ENCODE results near the gene RTKN2.

The RTKN2 gene

DNA sequence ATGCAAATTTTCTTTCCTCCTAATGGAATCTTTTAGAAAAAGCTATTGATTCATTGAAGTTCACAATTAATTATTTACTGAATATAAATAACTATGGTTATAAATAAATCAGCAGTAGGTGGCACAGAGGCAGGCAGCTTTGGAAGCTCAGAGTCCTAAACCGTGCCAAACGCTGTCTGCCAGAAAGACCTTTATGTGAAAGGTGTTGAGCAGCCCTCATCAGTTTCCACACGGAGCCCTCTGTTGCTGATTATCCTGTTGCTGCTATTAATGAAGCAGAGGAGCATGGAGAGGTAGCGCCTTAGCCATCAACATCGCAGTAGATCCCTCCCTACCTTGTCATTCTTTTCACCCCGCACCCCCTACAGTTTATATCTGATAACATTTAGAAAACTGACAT, 51.0 kb downstream of the RTKN2 start:
- DNase-seq, result no peak

DNA sequence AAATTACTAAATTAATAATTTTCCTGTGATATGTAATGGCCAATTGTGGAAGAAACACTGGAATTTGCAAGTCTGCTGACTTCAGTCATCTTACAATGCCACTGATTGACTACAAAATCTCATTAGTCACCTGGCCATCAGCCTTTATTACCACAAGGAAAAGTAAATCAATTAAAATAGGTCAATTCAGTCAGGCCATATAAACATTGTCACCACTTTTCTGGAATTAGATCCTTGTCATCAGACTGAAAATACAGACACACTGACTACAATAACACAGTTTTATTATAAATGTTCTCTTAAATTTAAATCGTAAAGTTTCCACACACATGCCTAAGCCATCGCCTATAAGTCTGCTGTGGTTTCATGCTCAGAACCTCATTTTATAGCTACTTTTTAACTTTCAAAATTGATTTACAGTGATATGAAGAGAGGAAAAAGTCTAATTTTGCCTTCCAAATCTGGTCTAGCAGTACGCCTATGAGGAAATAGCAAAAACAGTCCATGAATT, 54.2 kb downstream of the RTKN2 start:
- DNase-seq, result no peak

DNA sequence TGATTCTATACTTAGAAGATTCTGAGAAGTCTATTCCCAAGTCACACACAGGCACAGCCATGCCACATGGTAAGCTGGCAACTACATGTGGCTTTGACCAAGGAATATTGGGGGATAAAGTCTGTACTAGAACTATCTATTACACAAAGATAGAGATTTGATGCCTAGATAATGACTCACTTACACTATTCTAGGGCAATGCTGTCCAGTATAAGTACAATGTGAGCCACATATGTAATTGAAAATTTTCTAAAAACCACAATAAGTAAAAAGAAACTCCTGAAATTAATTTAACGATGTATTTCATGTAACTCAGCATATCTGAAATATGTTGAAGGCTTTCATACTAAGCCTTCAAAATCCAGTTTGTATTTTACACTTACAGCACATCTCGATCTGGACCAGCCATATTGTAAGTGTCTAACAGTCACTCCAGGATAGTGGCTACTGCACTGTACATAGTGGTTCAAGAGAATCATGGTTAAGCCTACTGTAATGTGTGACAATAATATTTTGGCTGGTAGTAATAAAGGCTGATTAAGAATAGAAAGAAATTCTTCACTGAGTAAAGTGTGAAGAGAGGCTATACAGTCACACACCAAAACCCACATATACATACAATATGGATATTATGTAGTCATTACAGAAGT, 62.8 kb downstream of the RTKN2 start:
- no peak for DNase-seq

DNA sequence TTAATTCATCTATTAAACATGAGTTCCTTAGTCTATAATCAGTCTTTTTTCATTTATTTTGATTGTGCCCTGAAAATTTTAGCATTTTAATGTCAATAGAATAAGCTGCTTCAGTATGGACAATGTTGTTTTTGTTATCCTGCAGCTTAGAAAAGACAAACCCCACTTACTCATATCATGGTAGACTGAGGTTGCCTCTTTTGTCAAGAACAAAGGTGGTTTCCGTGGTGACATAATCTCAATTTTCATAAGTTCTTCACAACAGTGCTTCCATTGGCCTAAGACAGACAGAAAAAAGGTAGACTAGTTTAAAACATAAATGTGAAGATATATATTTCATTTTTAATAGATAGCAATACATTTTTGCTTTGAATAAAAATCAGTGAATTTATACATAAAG, 69.1 kb downstream of the RTKN2 start:
- DNase-seq, result no peak

DNA sequence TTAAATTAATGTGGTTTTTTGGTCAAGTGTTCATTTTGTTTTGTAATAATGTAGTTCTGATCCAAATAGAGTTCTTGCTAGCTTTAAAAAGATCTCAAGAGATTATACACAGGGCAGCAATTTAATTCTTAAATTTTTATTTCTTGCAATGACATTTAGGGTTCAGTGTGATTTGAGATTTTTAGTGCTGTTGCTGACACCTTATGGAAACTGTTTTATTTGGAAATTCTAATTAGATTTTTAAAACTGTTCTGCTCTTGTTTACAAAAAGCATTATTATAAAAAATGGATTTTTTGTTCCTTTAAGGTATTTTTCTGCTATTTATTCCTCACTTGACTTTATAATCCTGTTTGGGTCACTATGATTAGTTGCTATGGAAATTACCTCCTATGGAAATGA, 72.1 kb downstream of the RTKN2 start:
- DNase-seq, result no peak

DNA sequence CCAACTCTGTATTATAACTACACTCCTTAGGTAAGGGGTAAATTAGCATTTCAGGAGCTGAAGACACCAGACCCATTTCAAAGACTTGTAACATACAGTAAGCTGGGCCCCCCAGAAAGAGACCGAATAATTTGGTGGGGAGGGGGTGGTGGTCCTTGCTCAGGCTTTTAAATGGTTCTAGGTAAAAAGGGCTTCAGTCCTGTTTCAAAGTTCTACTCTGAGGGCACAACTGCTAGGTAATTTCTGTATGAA, 73.0 kb downstream of the RTKN2 start:
- DNase-seq, result no peak

DNA sequence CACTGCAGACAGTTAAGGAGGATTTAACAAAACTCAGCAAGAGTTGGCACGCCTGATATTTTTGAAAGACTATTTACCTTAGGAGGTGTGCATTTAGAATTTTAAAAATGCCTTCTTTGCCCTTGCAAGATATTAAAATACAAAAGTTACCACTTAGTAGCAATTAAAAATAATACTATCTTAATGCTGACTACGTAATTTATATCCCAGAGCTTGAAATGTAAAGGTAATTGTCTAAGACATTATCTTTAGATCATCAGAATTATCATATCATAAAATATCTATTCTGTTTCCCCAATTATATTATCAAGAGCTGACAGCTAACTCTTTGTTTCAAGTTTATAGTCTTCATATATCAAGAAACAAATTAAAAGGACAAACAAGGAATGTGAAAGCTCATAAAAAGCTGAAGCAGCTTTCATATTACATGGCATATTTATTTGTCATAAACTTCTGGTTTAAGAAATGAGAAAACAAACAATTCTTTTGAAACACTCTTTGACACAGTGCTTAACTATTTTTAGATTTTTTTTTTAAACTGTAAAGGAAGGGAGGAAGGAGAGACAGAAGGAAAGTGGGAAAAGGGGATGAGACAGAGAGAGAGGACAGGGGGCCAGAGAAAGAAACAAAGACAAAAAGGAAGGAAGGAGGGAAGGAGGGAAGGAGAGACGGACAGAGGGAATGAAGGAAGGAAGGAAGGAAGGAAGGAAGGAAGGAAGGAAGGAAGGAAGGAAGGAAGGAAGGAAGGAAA, 73.5 kb downstream of the RTKN2 start:
- DNase-seq, result no peak

DNA sequence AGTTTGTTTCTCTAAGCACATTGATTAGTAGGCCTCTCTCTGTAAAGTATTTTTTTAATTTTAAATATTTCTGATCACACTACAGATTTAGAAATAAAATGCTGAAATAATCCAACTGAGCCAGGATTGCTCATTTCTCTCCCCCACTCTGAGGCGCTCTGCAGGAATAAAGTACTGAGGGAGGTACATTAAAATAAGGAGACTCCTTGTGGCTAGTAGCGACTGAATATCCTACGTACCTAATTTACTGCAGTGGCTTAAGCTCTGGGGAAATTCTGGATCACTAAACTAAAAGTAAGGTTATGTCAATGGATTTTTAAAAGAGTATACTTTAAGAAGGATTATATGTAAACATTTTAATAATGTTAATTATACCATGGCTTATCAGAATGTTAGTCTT, 75.2 kb downstream of the RTKN2 start:
- no peak for DNase-seq

DNA sequence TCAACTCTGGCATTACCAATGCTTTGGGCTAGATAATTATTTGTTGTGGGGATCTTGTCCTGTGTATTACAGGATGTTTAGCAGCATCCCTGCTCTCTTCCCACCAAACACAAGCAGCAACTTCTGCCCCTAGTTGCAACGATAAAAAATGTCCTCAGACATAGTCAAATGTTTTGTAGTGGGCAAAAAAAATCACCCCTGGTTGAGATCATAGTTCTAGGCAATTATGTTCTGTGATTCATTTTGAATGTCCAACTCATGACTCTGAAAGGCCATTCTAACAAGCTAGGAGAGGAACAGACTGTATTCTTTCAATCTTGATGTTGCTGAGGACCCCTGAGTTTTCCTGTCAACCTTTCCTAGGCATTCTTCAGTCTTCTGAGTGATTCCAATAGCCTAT, 79.5 kb downstream of the RTKN2 start:
- no peak for DNase-seq

DNA sequence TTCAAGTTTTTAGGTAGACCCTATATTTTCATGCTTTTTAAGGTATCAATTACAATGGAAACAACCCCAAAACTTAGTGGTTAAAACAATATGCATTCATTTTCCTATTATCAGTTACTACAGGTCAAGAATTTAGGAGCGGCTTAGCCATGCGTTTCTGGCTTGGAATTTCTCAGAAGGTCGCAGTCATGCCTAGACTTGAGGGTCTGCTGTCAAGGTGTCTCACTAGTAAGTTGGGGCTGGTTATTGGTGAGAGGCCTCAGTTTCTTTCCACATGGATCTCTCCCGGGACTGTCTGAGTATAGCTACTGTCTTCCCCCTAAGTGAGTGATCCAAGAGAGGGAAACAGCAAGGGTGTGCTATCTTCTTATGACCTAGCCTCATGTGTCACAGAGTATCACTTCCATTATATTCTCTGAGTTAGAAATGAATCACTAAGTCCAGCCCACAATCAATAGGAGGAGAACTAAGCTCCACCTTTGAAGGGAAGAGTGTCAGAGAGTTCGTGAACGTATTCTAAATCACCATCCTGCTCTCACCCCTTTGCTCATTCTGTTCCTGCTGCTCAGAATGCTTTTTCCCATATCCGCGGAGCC, 80.5 kb downstream of the RTKN2 start:
- peak; percentile 25 for DNase-seq

DNA sequence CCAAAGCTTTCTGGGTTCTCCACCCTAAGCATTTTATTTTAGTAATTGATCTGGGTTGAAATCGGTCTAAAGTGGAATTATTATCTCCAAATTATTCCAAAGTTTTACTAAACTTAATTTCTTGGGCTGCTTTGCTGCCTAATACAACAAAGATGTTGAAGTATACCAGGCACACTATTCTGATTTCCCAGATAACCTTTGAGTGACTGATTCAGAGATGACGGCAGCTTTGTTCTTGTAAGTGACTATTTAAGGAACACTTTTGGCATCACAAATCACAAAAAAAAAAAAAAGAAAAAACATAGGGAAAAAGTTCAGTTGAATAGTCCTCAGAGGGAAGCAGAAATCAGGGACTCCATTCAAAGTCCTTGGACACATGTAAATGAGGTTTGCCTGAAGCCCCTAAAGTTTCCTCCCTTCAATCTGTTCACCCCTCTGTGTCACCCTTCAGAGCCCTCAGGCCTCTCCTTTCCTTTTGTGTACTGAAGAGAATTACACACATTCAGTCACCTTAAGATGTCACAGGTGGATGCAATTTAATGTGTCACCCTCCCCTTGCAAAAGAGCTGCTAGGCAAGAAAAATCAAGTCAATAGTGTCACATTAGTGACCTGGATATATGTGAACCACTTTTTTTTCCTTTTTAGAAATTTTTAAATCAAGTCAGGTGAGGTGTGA, 81.5 kb downstream of the RTKN2 start:
- peak; percentile 42 for DNase-seq

DNA sequence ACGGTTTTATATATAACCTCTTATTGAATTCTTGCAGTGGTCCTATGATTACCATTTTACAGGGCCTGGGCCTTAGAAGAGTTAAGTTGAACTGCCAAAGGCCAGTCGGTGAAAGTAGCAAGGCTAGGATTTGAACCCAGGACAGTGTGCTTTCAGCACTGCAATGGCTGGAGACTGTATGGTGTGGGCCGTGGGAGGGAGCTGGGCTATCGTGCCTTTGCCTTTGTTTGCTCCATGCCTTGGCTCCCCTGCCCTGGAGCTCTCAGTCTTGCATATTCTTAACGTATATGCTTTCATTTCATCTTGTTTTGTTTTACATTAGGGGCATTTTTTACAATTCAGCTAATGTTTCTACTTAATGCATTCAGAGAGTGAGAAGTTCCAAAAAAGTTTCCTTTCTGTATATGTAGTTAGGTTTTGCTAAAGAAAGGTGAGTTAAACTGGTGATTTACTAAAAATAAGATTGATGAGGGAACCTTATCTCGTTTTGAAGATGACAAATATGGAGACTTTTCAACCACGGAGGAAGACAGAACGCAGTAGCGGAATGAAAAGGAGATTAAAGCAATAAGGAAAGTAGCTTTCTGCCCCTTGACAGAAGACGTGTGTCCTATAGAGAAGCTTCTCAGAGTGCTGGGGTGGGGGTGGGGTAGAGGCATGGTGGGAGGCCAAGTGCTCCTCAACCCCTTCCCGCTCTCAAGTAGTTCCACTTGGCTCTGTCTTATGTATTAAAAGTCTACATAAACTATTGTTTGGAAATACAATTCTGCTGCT, 82.5 kb downstream of the RTKN2 start:
- peak; percentile 72 for DNase-seq

DNA sequence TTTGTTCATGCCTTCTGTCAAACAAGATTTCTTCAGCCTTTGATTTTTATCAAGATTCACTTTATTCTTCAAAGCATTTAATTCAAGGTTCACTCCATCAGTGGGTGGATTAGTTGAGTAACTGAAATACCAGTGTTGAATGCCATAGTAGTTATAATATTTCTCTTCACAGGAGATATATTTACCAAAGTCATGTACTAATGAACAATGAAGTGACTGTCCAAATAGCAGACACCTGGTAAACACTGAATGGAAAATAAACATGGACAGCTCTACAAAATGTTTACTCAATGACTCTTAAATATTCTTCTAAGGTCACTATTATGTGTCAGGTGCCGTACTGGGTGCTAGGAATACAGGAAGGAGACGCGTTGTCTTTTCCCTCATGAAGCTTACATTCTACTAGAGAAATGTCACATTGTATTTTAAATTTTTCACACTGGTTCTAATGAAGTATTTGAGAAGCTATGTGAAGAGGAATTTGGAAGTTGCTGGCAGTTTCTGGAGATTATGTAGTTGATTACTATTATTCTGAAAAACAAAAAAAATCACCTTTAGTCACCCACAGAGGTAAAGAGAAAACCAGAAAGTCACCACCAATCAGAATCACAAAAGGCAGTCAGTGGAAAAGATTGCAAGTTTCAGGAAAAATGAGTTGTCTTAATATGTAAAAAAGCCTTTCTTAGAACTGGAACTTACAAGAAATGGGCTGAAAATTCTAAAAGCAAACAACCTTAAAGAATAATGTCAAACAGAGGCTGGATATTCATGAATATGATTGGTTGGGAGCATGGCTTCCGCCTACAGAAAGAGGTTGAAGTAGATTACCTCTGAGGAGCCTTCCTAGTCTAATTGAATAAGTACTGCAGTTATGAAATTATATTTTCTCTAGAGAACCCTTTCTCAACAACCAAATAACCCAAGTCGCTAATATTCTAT, 84.5 kb downstream of the RTKN2 start:
- peak; percentile 28 for DNase-seq

DNA sequence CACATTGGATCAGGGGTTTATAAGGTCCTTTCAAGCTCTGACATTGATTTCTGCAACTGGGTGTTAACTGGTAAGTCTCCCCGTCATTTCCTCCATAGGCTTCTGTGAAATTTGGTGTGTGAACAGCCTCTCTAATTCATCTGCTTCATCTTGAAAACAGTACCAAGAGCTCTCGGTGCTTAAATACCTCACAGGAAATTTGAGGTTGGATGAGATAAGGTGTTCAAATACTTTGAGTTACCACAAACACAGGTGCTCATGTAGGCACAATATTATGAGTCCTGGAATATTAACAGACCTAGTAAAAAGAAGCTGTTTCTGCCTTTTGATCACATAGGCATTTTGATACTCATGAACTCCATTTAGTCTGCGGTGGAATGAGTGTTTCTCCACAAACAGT, 85.2 kb downstream of the RTKN2 start:
- DNase-seq, result peak; percentile 40

DNA sequence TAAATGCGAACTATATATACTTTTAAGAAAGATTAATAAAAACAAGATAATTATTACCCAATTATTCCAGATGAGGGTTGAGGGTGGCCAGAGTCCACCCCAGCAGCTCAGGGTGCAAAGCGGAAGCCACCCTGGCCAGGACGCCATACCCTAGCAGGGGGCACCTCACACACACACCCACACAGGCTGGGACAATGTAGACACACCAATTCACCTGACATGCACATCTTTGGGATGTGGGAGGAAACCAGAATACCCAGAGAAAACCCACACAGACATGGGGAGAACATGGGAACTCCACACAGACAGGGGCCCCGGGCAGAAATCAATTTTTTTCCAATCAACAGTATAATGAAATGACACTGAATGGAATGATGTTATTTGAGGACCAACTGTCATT, 86.0 kb downstream of the RTKN2 start:
- DNase-seq, result peak; percentile 31

DNA sequence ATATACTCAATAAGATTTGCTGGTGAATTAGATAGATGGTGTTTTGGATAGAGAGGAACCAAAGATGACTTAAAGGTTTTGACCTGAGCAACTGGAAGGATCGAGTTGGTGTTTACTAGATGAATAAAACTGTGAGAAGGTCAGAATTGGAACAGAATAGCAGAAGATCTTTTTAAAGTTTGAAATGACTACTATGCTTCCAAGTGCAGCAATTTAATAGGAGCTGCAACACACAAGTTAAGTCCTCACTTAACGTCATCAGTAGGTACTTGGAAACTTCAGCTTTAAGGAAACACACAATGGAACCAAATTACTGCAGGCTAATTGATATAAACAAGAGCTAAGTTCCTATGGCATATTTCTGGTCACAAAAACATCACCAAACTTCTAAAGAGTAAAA, 86.5 kb downstream of the RTKN2 start:
- DNase-seq, result no peak

DNA sequence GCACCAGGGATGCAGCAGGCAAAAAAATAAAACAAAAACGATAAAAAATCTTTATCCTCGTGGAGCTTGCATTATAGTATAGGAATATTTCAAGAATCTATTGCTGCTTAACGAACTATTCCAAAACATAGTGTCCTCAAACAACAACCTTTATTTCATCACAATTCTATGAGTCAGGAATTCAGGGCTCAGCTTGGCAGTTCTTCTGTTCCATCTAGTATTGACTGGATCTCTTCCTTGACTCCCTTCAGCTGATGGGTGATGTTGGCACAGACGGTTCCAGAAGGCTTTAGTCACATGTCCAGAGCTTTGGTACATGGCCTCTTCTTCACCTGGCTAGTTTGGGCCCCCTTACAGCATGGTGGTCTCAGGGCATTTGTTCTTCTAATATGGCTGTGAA, 88.0 kb downstream of the RTKN2 start:
- no peak for DNase-seq

DNA sequence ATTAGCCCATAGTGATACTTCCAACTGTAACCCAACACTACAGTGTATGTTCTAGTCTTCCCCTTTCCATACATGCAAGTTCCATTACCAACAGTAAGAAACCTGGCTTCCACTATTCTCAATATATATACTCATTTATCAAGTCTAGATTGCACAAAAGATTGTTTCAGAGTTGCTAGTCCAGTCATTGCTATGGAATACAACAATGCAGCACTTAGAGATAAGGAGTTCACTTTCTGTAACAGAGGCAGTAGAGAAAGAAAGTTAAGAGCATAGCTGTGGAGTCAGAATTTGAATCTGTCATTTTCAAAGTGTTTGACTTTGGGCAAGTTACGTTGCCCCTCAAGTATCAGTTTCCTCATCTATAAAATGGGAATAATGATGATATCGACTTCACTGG, 90.1 kb downstream of the RTKN2 start:
- no peak for DNase-seq

DNA sequence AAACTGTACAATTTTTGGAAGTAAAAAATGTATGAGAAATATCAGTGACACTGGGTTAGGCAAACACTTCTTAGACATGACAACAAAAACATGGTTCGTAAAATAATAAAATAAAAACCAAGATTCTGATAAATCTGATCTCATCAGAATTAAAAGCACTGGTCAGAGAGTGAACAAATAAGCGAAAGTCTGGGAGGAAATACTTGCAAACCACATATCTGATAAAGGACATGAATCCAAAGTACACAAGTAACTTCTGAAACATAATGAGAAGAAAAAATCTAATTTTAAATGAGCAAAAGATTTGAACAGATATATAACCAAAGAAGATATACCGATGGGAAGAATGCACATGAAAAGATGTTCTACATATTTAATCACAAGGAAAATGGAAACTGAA, 91.5 kb downstream of the RTKN2 start:
- DNase-seq, result no peak

DNA sequence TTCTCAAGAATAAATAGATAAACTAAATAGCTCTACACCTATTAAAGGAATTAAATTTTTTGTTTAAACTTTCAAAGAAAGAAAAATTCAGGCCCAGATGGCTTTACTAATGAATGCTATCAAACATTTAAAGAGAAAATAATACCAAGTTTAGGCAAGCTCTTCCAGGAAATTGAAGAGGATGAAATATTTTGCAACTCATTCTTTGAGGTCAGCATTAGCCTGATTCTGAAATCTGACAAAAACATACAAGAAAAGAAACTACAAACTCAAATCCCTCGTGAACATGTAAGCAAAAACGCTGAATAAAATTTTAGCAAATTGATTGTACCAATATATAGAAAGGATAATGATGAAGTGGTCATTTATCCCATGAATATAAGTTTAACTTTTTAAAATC, 93.4 kb downstream of the RTKN2 start:
- DNase-seq, result no peak

DNA sequence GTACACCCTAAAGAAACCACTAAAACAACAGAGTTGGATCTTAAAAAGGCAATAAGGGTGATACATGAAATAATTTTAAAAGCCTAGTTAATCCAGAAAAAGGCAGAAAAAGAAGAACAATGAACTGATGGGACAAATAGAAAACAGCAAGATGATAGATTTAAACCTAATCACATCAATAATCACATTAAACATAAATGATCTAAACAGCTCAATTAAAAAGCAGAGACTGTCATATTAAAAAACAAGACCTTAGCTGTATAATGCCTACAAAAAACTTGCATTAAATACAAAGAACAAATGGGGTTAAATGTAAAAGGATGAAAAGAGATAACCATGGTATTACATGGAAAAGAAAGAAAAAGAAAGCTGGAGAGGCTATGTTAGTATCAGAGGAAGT, 96.2 kb downstream of the RTKN2 start:
- no peak for DNase-seq

DNA sequence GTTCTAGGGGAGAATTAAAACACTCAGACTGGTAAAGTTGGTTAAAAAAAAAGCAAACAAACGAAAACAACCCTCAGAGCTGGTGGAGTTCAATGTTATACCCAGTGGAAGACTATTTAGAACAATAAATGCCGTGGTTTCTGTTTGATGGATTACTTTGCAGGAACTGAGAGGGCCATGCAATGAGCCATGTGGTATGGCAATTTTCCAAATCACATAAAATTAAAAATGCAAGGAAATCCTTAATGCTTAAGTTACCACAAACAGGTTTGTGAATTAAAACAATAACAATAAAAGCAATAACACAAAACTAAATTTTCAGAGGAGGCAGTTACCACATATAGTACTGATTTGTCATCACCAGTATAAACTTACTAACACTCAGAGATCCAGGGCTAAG, 96.9 kb downstream of the RTKN2 start:
- no peak for DNase-seq

Data from activated CD4-positive, alpha-beta T cell treated with anti-CD3 and anti-CD28 coated beads for 48 hours (primary cell).